ENCODE results near the gene ARMC12.

ARMC12 gene

GRCh38 chr6:35778437-35778836 lies 41.6 kb downstream of the ARMC12 start:
- DNase-seq = no peak

GRCh38 chr6:35780719-35781118 lies 43.9 kb downstream of the ARMC12 start, which contains the start of gene CLPSL1:
CLPSL1 (plus strand) TSS chr6:35781019; CDS start chr6:35781111, 92 bp downstream.
- no peak for DNase-seq

DNA sequence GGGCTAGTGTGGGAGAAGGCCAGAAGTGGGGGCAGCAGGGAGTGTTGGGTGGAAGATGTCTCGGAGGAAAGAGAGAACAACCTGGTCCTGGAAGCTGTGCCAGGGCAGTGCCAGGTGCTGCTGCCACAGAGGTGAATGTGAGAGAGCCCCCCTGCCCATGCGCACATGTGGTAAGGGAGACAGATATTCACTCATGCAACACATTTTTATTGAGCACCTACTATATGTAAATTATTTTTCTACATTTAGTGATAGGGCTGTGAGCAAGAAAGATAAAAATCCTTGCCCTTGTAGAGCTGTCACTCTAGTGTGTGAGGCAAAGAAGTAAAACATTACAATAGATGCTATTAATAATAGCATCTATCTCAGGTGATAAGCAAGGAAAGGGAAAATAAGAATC lies 44.5 kb downstream of the ARMC12 start:
- no peak for DNase-seq

GRCh38 chr6:35782424-35782823 lies 45.6 kb downstream of the ARMC12 start:
- DNase-seq = no peak

GRCh38 chr6:35784200-35784599 lies 47.4 kb downstream of the ARMC12 start:
- no peak for DNase-seq

DNA sequence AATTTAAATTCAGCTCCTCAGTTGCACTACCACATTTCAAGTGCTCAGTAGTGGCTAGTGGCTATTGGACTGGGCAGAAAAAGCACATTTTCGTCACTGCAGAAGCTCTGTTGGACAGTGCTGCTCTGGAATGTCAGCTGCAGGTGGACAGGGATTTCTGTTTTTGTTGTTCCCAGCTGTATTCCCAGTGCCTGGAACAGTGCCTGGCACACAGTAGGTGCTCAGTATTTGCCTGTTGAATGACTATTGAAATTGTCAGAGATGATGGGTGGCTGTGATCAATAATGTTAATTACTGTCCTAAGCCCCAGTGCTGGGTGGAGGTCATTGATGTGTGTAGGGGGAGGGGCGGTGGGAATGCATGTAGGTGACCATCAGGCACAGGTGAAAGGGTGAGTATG lies 49.4 kb downstream of the ARMC12 start:
- DNase-seq = no peak

- no peak for DNase-seq
Measured at GRCh38 chr6:35786810-35787209, 50.0 kb downstream of the ARMC12 start.

DNA sequence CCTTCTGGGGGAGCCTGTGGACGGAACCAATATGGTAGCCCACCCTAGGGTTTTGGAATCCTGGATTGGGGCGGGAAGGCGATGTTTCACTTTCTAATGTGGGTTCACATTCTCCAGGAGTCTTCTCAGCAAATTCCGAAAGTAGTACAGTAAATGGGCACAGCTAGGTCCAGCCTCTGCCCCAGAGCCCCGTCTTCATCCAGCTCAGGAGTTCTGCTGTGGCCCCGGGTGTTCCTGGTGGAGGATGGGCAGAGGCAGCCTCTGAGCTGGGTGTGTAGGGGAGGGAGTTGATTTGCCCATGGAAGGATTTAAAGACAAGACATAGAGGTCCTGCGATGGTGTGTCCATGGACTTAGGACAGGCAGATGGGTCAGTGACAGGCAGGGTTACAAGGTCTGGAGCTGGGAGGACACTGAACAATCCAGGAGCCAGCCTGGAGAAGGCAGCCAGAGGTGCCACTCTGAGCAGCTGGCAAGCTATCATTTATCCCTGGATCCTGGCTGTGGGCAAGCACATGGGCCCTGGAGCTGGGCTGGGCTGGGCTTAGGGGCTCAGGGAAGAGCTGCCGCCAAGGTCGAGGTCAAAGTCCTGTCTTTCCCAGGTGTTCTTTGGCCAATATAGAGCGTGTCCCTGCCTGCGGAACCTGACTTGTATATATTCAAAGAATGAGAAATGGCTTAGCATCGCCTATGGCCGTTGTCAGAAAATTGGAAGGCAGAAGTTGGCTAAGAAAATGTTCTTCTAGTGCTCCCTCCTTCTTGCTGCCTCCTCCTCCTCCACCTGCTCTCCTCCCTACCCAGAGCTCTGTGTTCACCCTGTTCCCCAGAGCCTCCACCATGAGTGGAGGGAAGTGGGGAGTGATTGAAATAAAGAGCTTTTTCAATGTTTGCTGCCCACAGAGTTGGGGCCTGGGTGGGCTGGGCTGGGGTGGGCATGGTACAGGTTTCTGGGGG lies 50.7 kb downstream of the ARMC12 start:
- DNase-seq = no peak

DNA sequence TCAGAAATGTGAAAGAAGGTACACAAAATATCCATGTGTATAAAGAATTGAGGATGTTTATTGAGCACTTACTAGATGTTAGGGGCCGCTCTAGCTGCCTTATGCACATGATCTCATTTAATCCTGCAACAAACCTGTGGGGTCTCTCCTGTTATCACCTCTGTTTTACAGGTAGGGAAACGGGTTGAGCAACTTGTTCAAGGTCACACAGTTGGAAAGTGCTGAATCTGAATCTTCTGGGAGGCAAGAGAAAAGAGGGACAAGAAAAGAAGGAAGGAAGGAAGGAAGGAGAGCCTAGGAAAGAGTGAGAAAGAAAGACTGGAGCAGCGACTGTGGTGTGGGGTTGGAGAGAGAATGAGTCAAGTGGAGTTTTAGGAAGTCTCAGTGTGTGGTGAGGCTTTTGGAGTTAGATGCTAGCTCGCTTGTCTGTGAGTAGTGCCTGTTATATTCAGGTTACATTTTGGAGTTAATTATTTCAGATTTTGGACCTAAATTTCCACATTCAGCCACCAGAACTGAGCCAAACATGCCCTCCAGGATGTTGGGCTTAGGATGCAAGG lies 51.7 kb downstream of the ARMC12 start:
- no peak for DNase-seq

DNA sequence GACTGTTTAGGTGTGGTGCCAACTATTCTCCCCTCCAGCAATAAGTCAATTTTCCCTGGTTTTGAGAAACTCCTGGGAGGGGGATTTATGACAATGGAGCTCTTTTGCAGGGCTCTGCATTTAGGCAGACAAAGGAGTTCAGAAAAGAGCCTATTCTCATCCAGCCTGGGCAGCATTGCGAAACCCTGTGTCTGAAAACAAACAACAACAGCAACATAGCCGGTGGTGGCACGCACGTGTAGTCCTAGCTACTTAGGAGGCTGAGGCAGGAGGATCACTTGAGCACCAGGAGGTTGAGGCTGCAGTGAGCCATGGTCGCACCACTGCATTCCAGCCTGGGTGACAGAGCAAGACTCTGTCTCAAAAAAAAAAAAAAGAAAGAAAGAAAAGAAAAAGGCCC lies 53.9 kb downstream of the ARMC12 start:
- DNase-seq = no peak

- DNase-seq = no peak
Measured at GRCh38 chr6:35794536-35795452, 58.0 kb downstream of the ARMC12 start.

DNA sequence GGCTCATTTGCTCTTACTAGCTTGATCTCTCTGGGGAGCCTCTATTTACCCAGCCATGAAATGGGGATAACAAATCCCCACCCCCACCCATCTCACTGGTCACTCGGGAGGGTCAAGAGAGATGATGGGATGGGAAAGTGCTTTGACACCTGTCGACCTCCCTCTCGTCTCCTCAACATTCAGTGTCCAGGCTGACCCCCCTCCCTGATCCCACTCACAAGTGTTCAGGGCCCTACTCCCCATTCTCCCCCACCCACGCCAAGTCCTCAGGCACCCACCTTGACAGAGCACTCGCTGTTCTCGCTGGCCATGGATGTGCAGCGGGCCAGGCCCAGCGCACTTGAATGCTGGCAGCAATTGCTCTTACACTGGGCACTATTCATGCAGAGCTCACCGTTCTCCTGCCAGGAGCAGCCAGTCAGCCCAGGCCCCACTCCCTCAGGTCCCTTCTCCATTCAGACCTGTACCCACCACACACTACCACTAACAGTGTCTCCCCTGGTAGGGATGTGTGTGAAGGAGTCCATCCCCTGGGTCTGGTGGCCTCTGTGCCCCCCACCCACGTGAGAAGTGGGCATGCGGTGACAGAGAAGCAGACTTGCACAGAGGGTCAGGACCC lies 58.7 kb downstream of the ARMC12 start:
- no peak for DNase-seq

GRCh38 chr6:35796236-35796635 lies 59.4 kb downstream of the ARMC12 start:
- no peak for DNase-seq

DNA sequence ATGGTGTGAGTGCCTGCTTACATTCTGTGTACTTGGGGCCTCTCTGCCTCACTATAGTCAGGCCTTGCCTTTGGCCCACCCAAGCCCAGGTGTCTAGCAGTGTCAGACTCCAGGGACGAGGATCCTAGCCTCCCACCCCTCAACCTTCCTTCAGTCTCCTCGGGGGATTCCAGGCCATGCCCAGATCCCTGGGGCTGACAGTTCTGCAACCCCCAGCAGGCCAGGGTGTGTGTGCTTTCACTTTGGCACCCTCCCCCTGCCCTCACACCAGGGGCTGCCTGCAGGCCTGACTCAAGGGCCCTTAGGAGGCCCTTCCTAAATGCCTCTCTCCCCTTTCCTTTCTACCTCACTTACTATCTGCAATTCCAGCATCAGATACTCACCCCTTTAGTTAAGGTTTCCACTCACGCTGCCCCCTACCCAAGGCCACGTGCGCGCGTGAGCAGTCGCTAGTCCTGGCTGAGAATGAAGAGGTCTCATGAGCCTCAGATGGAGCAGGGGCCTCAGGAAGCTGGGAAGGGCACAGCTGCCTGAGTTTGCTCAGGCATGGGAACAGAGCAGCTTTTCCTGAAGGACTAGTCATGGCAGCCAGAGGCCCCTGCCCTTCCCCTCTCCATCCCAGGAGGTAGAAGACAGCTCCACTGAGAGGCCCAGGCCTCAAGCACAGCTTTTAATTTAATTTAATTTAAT lies 61.1 kb downstream of the ARMC12 start:
- DNase-seq = no peak
